PC-3 (cell line): ENCODE data around the gene MECR.

Experiments used
- CTCF ChIP-seq: fragments of 300-600 bp; sonication (generic); conservative IDR thresholded peaks from 2 replicates; pipeline ENCODE4 v1.5.1; 2017; ENCODE audit warnings: antibody characterized with exemption, low read depth, mild to moderate bottlenecking, low read length
- EZH2 ChIP-seq: fragments of 300-600 bp; sonication (generic); IDR thresholded peaks from one replicate; pipeline ENCODE4 v1.6.1; 2017; ENCODE audit warnings: antibody characterized with exemption, mild to moderate bottlenecking, low read length; ENCODE audit not compliant: unreplicated experiment
- EZH2phosphoT487 ChIP-seq: fragments of 300-600 bp; sonication (generic); IDR thresholded peaks from 2 replicates; pipeline ENCODE4 v1.6.1; 2018; ENCODE audit warnings: mild to moderate bottlenecking, antibody characterized with exemption, low read length, borderline replicate concordance

- TF ChIP-seq CTCF (no peak), EZH2 (no peak), EZH2phosphoT487 (no peak)
Measured at GRCh38 chr1:29195881-29196291, 34.8 kb downstream of the MECR start.
